Activated T-cell treated with anti-CD3 and anti-CD28 coated beads, Interleukin-2, amount 50 U/mL, for 1 hour (primary cell): ENCODE measurements around the gene ANKRD31.
"Not testable (repeated sequence)": the region's sequence is repeated elsewhere in the genome, so short reads cannot be mapped to it uniquely, and the experiment has no call there.

Experiments used
- DNase-seq: peaks from one replicate; pipeline ENCODE4 v3.0.0-alpha.2; 2020

ANKRD31 gene

DNA sequence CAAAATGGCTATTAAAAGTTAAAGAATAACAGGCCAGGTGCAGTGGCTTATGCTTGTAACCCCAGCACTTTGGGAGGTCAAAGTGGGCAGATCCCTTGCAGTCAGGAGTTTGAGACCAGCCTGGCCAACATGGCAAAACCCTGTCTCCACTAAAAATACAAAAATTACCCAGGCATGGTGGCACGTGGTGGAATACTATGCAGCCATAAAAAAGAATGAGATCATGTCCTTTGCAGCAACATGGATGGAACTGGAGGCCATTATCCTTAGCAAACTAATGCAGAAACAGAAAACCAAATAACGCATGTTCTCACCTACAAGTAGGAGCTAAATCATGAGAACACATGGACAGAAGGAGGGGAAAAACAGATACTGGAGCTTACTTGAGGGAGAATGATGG lies 15.9 kb downstream of the ANKRD31 start:
- not testable (repeated sequence) for DNase-seq

DNA sequence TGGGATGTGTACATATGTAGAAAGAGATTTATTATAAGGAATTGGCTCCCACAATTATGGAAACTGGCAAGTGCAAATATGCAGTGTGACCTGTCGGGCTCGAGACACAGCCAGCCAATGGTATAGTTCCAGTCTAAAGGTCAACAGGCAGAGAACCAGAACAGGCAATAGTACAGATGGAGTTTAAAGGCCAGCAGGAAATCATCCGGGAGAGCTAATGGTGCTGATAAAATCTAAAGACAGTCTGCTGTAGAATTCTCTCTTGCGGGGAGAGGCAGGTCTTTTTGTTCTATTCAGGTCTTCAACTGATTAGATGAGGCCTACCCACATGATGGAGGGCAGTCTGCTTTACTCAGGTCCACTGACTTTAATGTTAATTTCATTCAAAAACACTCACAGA lies 21.8 kb downstream of the ANKRD31 start:
- DNase-seq, result no peak

- no peak for DNase-seq
Measured at GRCh38 chr5:75214409-75214808, 22.3 kb downstream of the ANKRD31 start.

- DNase-seq, result no peak
Measured at GRCh38 chr5:75203604-75204003, 33.1 kb downstream of the ANKRD31 start.

GRCh38 chr5:75202935-75203334 lies 33.7 kb downstream of the ANKRD31 start:
- no peak for DNase-seq

DNA sequence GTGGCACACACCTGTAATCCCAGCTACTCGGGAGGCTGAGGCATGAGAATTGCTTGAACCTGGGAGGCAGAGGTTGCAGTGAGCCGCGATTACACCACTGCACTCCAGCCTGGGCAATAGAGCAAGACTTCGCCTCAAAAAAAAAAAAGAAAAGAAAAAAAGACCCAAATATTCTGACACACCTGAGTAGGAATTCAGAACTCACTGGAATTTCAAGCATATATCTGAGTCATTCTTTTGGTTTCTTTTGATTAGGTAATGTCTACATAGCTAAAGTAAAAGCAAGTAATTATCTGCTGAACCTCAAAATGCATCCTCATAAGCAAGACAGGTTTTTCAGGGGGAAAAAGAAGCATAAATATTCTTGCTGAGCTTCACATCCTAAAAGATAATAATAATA lies 35.9 kb downstream of the ANKRD31 start:
- no peak for DNase-seq

GRCh38 chr5:75199946-75200345 lies 36.7 kb downstream of the ANKRD31 start:
- DNase-seq, result no peak

GRCh38 chr5:75199071-75199470 lies 37.6 kb downstream of the ANKRD31 start:
- DNase-seq, result no peak

DNA sequence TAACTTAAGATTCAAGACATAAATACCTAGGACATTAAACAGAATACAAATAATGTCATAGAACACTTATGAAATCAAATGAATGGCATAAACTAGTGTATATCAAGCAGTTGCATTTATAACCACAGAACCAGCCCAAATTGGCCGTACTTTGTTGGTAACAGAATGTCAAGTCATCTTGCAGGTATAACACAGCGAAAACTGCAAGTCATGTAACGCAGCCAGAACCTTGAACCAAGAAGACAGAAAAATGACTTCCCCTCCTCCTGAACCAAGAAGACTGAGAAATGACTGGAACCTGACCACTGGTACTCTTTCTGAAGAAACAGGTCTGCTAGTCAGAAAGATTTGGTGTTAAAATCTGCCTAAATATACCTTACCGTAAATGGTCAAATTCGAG lies 38.9 kb downstream of the ANKRD31 start:
- no peak for DNase-seq

DNA sequence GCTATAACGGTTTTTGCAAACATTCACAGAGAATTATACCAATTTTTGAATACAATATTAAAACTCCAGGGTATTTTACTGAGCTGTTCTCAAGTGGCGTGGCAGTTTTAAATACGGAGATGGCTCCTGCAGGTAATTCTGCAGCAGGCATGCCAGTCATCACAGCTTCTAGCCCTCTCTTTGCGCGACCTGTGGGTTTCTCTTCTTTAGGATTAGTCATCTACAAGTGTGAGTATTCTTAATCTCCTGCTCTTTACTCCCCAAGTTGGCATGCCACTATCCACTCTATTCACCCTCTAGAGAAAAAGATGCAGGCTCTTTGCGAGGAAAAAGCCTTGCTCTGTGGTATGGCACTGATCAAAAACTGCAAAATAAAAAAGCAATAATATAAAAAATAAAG lies 43.9 kb downstream of the ANKRD31 start:
- DNase-seq, result no peak

- DNase-seq, result no peak
Measured at GRCh38 chr5:75192264-75192663, 44.4 kb downstream of the ANKRD31 start.

DNA sequence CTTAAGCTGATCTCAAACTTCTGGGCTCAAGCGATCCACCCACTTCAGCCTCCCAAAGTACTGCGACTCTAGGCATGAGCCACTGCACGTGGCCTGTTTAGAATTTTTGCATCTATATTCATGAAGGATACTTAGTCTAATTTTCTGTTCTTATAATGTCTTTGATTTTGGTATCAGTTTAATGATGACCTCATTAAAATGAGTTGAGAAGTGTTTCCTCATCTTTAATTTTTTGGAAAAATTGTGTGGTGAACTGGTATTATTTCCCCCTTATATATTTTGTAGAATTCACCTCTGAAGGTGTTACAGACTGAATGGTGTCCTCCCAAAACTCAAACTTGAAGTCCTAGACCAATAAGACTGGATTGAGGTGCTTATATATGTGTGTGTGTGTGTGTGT lies 46.5 kb downstream of the ANKRD31 start:
- DNase-seq, result no peak

DNA sequence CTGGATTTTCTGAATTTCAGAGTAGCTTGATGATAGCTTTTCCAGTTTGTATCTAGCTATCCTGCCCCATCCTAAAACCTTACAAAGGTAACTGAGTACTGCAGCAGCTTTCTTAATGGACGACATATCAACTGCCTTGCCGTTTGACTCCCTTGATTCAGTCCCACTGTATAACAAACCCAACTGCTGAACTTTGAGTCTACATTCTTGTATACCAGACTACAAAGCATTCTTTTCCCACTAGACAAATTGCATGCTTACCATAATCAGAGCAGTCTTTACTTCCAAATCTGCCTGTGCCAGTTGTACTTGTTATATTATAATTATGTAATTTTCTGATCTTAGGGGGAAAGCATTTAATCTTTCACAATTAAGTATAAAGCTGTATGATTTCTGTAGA lies 47.3 kb downstream of the ANKRD31 start:
- DNase-seq, result no peak

- no peak for DNase-seq
Measured at GRCh38 chr5:75185763-75186162, 50.9 kb downstream of the ANKRD31 start.

DNA sequence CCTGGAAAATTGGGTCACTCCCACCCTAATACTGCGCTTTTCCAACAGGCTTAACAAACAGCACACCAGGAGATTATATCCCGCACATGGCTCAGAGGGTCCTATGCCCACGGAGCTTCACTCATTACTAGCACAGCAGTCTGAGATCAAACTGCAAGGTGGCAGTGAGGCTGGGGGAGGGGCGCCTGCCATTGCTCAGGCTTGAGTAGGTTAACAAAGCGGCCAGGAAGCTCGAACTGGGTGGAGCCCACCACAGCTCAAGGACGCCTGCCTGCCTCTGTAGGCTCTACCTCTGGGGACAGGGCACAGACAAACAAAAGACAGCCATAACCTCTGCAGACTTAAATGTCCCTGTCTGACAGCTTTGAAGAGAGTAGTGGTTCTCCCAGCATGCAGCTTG lies 60.7 kb downstream of the ANKRD31 start:
- not testable (repeated sequence) for DNase-seq

- not testable (repeated sequence) for DNase-seq
Measured at GRCh38 chr5:75174872-75175271, 61.8 kb downstream of the ANKRD31 start.

- no peak for DNase-seq
Measured at GRCh38 chr5:75169516-75169915, 67.2 kb downstream of the ANKRD31 start.

DNA sequence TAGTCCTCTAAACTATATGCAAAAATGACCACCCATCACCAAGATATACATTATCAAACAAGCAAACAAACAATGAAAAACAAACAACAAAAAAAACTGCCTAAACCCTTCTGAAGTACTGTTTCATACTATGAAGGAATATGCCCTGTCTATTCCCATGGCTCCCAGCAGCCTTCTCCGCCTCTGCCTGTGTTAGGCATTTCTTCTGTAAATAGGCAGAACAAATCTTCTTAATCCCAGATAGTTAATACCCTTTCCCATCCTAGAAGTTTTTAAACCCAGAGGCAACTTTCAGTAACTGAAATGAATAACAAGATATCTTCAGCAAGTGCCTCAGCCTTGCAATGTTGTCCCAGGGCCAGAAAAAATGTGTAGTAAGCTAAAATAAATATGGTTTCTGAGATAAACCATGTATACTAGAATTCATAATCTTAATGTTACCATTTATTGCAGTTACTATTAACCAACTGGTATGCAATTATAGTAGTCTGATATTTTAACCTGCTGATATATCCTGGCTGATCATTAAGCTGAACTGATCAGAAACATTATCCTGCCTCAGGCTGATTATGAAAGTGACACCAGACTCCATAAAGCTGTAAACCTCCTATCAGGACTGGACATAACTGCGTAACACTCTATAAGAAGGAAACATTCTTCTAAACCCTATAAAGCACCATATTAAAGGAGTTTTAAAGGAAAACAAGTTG lies 68.5 kb downstream of the ANKRD31 start:
- DNase-seq, result no peak

DNA sequence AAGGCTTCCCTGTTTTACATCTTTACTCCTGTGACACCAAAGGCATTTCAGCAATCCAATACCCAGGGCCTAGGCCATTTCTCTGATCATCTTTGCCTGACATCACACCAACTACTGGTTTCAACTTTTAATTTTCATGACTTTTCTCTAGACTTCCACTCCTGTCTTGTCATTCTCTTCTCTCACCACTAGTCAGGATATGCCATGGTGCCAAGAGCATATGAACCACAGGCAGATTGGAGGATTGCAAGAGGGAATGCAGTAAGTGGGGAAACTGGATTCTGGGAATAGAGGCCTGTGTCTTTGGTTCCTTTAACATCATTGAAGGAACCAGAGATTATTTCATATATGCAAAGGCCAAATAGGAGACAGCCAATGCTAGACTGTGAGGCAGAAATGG lies 69.3 kb downstream of the ANKRD31 start:
- no peak for DNase-seq

DNA sequence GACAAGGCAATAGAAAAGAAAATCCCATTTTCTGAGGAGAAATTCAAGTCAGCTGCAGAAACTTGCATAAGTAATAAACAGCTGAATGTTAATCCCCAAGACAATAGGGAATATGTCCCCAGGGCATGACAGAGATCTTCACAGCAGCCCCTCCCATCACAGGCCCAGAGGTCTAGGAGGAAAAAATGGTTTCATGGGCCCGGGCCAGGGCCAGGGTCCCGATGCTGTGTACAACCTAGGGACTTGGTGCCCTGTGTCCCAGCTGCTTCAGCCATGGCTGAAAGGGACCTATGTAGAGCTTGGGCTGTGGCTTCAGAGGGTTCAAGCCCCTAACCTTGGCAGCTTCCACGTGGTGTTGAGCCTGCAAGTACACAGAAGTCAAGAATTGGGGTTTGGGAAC lies 75.2 kb downstream of the ANKRD31 start:
- not testable (repeated sequence) for DNase-seq

- no peak for DNase-seq
Measured at GRCh38 chr5:75156585-75156984, 80.1 kb downstream of the ANKRD31 start.

GRCh38 chr5:75152860-75153259 lies 83.8 kb downstream of the ANKRD31 start:
- DNase-seq, result no peak

DNA sequence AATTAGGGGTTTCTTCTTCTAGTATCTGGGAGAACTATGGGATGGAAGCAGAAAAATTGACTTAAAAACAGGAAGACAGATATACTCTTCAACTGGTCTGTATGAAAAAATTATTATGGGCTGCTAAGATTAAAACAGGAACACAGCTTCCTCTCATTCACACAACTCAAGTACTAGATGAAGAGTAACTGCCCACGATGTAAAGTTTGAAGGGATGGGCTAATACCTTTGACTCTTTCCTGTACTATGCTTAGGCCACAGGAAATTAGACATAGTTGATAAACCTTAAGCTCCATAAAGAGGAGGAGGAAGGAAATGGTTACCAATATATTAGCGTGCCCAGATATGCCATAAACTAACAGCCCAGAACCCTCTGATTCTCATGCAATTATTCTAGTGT lies 88.6 kb downstream of the ANKRD31 start:
- no peak for DNase-seq

- no peak for DNase-seq
Measured at GRCh38 chr5:75142566-75143136, 94.0 kb downstream of the ANKRD31 start.

GRCh38 chr5:75140277-75140676 lies 96.4 kb downstream of the ANKRD31 start:
- no peak for DNase-seq
